HG03064 (cell line): Measurements from ENCODE around the gene TFAP2E.
"Not testable (repeated sequence)": the region's sequence is repeated elsewhere in the genome, so short reads cannot be mapped to it uniquely, and the experiment has no call there.

Experiments
- ATAC-seq: cut with Tn5 transposase; IDR thresholded peaks from one replicate; pipeline ENCODE4 v1.9.1; 2021; ENCODE audit warnings: low read depth; ENCODE audit not compliant: unreplicated experiment

The TFAP2E gene

GRCh38 chr1:35570589-35571137, 2.5 kb upstream of the TFAP2E start:
- ATAC-seq = no peak

DNA sequence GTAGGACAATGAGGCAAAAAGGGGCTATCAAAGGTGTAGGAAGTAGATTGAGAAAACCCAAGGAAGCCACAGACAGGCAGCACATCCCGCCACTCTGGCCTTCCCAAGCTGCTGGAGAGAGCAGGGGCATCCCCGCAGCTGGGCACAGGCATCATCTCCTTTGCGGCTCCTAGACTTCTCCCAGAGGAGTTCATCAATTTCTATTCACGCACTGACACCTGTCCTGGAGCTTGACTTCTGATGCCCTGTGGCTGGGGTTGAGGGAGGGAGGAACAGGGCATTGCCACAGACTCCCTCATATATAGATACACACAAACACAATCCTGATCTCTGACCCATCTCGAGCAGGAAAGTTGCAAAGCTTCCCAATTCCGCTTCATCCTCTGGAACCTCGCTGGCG, 1.9 kb upstream of the TFAP2E start:
- no peak for ATAC-seq

DNA sequence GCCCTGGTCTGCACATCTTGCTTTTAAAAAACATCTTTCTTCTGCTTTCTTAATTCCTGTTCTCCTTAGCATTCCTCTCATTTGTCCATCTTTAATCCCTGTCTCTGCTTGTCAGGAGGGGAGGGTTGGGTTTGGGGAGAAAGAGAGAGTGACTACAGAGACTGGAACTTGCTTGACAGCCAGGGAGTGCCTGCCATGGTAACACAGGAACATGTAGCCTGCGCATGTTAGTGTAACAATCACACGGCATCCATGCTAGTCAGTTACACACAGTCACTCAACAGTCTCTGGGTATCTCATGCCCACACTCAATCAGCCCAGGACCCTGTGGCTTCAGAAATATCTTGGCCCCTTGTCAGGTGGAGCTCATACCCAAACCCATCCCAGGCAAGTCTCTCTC, 818 bp upstream of the TFAP2E start:
- no peak for ATAC-seq

DNA sequence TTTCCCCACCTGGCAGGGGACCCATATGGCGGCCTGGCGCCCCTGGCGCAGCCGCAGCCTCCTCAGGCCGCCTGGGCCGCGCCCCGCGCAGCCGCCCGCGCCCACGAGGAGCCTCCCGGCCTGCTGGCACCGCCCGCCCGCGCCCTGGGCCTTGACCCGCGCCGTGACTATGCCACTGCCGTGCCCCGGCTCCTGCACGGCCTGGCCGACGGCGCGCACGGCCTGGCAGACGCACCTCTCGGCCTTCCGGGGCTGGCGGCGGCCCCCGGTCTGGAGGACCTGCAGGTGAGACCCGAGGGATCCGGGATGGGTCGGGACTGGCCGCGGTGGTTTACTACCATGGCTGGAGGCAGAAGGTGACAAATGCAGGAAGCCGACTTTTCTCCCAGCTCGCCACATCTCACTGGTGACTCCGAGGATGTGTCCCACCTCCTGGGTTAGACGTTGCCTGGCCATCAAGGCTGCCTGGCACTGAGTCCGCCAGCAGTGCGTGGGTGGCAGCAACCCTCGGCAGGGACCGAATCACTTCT, 1.1 kb downstream of the TFAP2E start:
- no peak for ATAC-seq

GRCh38 chr1:35574655-35575415, 1.7 kb downstream of the TFAP2E start:
- ATAC-seq = no peak

DNA sequence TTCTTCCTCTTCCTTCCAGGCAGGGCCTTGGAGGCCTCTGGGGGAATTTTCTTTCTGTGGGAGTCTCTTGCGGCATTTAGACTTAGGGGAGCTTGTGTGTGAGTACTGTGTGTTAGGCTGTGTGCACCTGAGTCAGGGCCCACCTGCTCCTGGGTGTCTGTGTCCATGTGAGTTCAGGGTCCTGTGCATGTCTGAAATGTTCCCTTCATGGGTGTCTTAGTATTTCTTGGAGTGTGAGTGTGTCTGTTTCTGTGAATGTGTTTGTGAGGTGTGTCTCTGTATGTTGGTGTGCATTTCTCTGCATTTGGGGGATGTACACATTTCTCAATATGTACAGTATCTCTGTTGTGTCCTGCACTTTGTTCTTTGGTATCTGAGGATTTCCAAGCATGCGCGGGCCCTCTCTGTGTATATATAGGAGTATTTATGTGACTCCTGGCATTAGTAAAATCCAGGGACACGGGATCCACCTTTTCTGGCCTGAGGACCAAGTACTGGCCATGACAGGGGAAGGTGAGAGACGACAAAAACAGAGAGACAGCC, 2.4 kb downstream of the TFAP2E start:
- ATAC-seq = no peak

DNA sequence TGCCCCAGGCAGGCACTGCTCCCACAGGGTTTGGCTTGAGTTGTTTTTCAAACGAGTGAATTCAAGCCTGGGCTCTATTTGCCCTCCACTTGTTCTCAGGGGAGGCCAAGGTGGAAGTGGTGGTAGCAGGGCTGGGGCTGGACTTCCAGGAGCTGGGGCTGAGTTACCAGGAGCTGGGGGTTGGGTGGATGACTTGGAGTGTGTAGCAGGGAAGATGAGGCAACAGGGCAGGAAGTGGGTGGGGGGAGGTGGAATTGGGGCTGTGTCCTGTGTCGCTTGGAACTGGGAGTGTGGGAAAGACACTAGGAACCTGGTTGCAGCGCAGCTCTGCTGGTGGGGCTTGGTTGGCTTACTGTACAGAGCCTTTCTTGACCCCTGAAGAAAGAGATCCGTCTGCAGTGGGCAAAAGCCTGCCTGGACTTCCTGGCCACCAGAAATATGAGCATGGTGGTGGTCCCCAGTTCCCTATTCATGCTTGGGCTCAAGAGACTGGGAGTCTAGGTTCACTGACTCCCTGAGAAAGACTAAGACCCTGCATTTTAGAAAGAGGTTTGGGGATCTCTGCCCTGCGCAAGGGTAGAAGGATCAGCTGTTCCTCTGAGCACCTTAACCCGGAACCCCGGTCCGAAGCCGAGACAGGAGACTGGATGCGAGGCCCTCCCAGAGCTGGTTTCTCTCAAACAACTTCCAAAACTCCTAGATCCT, 3.1 kb downstream of the TFAP2E start:
- ATAC-seq = no peak

DNA sequence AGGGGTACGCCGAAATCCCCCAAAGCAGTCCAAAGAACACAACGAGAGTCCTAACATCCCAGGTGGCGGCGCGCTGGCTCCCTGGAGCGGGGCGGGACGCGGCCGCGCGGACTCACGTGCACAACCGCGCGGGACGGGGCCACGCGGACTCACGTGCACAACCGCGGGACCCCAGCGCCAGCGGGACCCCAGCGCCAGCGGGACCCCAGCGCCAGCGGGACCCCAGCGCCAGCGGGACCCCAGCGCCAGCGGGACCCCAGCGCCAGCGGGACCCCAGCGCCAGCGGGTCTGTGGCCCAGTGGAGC, 3.6 kb downstream of the TFAP2E start:
- ATAC-seq = not testable (repeated sequence)

DNA sequence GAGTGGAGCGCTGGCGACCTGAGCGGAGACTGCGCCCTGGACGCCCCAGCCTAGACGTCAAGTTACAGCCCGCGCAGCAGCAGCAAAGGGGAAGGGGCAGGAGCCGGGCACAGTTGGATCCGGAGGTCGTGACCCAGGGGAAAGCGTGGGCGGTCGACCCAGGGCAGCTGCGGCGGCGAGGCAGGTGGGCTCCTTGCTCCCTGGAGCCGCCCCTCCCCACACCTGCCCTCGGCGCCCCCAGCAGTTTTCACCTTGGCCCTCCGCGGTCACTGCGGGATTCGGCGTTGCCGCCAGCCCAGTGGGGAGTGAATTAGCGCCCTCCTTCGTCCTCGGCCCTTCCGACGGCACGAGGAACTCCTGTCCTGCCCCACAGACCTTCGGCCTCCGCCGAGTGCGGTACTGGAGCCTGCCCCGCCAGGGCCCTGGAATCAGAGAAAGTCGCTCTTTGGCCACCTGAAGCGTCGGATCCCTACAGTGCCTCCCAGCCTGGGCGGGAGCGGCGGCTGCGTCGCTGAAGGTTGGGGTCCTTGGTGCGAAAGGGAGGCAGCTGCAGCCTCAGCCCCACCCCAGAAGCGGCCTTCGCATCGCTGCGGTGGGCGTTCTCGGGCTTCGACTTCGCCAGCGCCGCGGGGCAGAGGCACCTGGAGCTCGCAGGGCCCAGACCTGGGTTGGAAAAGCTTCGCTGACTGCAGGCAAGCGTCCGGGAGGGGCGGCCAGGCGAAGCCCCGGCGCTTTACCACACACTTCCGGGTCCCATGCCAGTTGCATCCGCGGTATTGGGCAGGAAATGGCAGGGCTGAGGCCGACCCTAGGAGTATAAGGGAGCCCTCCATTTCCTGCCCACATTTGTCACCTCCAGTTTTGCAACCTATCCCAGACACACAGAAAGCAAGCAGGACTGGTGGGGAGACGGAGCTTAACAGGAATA, 4.2 kb downstream of the TFAP2E start:
- ATAC-seq = no peak

GRCh38 chr1:35580949-35581388, 7.9 kb downstream of the TFAP2E start:
- ATAC-seq = no peak

GRCh38 chr1:35581621-35582020, 8.5 kb downstream of the TFAP2E start:
- ATAC-seq = not testable (repeated sequence)

DNA sequence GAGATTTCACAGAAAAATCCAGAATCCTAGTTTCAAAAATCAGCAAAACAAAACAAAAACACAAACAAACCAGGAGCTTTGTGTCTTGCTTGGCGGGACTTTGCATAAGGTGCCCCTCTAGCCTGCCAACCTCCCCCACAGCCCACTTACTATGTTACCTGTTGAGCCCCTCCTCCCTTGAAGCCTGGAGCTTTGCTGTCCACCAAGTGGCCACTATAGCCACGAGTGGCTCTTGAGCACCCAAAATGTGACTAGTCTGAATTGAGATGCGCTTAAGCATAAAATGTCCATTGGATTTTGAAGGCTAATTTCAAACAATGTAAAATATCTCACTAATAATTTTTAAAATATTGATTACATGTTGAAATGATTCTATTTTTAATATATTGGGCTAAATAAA, 12.2 kb downstream of the TFAP2E start:
- no peak for ATAC-seq

DNA sequence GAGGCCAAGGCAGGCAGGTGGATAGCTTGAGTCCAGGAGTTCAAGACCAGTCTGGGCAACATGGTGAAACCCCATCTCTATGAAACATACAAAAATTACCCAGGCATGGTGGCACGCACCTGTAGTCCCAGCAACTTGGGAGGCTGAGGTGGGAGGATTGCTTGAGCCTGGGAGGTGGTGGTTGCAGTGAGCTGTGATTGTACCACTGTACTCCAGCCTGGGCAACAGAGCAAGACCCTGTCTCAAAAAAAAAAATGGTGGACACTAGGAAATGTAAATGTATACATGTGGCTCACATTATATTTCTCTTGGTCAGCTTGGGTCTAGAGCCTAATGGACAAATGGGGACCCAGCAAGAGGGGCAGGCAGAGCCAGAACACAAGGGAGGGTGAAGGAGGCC, 12.7 kb downstream of the TFAP2E start:
- ATAC-seq = not testable (repeated sequence)

GRCh38 chr1:35586808-35587207, 13.7 kb downstream of the TFAP2E start:
- no peak for ATAC-seq

- ATAC-seq = no peak
These were observed 14.6 kb downstream of the TFAP2E start for GRCh38 chr1:35587736-35588135.

- no peak for ATAC-seq
These were observed 15.2 kb downstream of the TFAP2E start for GRCh38 chr1:35588197-35588910.

DNA sequence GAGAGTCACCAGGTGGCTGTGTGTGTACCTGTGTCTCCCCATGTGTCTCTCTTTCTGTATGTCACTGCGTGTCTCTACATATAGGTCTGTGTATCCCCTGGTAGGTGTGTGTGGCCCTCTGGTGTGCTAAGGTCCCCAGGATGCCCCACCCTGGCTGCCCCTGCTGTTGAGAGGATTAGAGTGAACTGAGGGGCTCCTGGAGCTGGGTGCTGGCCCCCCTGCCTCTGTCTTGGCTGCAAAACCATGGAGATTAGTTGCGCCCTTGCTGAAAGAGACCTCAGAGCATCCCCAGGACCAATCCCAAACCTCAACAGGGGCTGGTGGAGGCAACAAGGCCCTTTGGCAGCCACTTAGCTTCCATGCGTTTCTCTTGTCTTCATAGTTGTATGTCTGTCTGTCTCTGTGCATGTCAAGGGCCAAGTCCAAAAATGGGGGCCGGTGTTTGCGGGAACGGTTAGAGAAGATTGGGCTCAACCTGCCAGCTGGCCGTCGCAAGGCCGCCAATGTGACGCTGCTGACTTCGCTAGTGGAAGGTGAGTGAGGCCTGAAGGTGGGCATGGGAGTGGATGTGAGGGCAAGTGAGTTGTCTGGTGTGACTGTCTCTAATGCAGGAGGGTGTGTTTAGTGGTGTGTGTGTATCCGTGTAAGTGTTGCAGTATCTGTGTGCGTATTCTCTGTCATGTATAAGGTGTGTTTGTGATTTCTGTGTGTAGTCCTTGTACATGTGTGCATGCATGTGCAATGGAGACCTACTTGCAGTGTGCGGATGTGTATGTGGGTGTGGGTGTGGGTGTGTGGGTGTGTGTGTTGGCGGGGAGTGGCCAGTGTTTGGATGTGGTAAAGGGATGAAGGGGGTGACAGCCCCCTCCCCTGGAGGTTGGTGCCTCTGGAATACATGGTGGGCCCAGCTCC, 16.7 kb downstream of the TFAP2E start:
- ATAC-seq = no peak

DNA sequence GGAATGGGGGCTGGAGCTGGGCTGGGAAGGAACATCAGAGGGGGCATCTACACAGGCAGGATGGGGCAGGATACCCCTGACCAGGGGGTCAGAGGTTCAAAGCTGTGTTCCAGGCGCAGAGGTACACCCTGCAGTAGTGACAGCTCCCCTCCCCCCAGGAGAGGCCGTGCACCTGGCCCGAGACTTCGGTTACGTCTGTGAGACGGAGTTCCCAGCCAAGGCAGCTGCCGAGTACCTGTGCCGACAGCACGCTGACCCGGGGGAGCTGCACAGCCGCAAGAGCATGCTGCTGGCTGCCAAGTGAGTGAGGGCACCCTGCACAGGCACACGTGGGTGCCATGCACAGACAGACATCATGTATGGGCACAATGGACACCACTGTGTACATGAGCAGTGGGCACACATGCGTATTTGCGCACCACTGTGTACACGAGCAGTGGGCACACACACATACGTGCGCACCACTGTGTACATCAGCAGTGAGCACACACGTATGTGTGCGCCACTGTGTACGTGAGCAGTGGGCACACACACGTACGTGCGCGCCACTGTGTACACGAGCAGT, 17.4 kb downstream of the TFAP2E start:
- ATAC-seq = no peak
